ENCODE measurements around the gene TCEA2. TPM values are rescaled to one million over a fixed set of nuclear protein-coding genes. Genes with fewer than 3 reads are reported as not detected.

Gene TCEA2
- total RNA-seq, 4 donors from 2014 or later = 22.8 to 59.0 (median 43.6) TPM

- DNase-seq (ENCODE audit: extremely low spot score) = no peak
- intact Hi-C loops (cut with DNase I) = loop anchor here (5.0 kb wide), 1 partner anchor 38 kb away; the partner anchor contains the start of genes LKAAEAR1 and OPRL1
- Histone ChIP-seq H3K36me3 (no peaks in the 10 kb centered on the region), H3K4me1 (peaks cover 0 to 8% (median 7%) of the 10 kb centered on the region in 4 donors), H3K27ac (replicated peaks in 1 of 4) (no peak overlapping the region), H3K27me3 (peaks cover 0 to 38% (median 5%) of the 10 kb centered on the region in 4 donors), H3K9me3 (no peaks in the 10 kb centered on the region), H3K4me3 (peak overlapping the region in 1 of 4 donors; percentile 30)
- no peak for TF ChIP-seq POLR2AphosphoS5 (IDR thresholded peaks at IDR 0.05)
- no peak for TF ChIP-seq POLR2A (IDR thresholded peaks at IDR 0.05; ENCODE audit: low read depth)
- TF ChIP-seq, protein P1, sequence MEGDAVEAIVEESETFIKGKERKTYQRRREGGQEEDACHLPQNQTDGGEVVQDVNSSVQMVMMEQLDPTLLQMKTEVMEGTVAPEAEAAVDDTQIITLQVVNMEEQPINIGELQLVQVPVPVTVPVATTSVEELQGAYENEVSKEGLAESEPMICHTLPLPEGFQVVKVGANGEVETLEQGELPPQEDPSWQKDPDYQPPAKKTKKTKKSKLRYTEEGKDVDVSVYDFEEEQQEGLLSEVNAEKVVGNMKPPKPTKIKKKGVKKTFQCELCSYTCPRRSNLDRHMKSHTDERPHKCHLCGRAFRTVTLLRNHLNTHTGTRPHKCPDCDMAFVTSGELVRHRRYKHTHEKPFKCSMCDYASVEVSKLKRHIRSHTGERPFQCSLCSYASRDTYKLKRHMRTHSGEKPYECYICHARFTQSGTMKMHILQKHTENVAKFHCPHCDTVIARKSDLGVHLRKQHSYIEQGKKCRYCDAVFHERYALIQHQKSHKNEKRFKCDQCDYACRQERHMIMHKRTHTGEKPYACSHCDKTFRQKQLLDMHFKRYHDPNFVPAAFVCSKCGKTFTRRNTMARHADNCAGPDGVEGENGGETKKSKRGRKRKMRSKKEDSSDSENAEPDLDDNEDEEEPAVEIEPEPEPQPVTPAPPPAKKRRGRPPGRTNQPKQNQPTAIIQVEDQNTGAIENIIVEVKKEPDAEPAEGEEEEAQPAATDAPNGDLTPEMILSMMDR (IDR thresholded peaks at IDR 0.05) = no peak
- TF ChIP-seq EP300 (IDR thresholded peaks at IDR 0.05) = no peak
- 51% methylated on average over 8 of the region's 14 CpGs for WGBS
These were observed 56.8 kb downstream of the TCEA2 start for GRCh38 chr20:64119681-64120341.

- Histone ChIP-seq H3K9me3 (no peaks in the 10 kb centered on the region), H3K4me1 (peaks cover 0 to 8% (median 7%) of the 10 kb centered on the region in 4 donors), H3K27me3 (peaks cover 0 to 43% (median 5%) of the 10 kb centered on the region in 4 donors), H3K27ac (replicated peaks in 1 of 4) (no peak overlapping the region), H3K4me3 (no peak overlapping the region), H3K36me3 (no peaks in the 10 kb centered on the region)
- intact Hi-C loops (cut with DNase I) = loop anchor here (5.0 kb wide), 1 partner anchor 39 kb away; the partner anchor contains the start of genes LKAAEAR1 and OPRL1
- no peak for DNase-seq (ENCODE audit: extremely low spot score)
- 86% methylated on average over 12 of the region's 12 CpGs for WGBS
- no peak for TF ChIP-seq POLR2A (IDR thresholded peaks at IDR 0.05; ENCODE audit: low read depth)
- no peak for TF ChIP-seq EP300 (IDR thresholded peaks at IDR 0.05)
- TF ChIP-seq, protein P1 (IDR thresholded peaks at IDR 0.05) = no peak
- no peak for TF ChIP-seq POLR2AphosphoS5 (IDR thresholded peaks at IDR 0.05)
These were observed 58.6 kb downstream of the TCEA2 start for GRCh38 chr20:64121586-64121985.

Small RNA genes within 50 kb of the gene (small RNA-seq; reads per million reads assigned to genes)
- gene AL355803.1 (0 reads per million in 3 donors), gene MIR6813 (0 reads per million in 3 donors)

Other genes starting within 250 kb of the TCEA2 start
- gene ZBTB46, start 231.9 kb upstream of the TCEA2 start, total RNA-seq = 10 to 100 TPM in 3 of 4 donors, 1 to 10 TPM in 1; 9.6 to 22.8 (median 13.8) TPM
- not detected for gene ABHD16B, start 201.7 kb upstream of the TCEA2 start, total RNA-seq
- gene TPD52L2, start 197.9 kb upstream of the TCEA2 start, total RNA-seq = 100 to 1,000 TPM; 110 to 162 (median 134) TPM
- 10 to 100 TPM; 39.5 to 64.9 (median 53.1) TPM for gene DNAJC5, start 168.1 kb upstream of the TCEA2 start, total RNA-seq
- 10 to 100 TPM; 16.6 to 31.0 (median 24.1) TPM for gene UCKL1, start 106.8 kb upstream of the TCEA2 start, total RNA-seq
- gene ZNF512B, start 93.3 kb upstream of the TCEA2 start, total RNA-seq = 10 to 100 TPM in 2 of 4 donors, 1 to 10 TPM in 2; 7.1 to 17.7 (median 12.1) TPM
- gene SAMD10, start 83.6 kb upstream of the TCEA2 start, total RNA-seq = 10 to 100 TPM in 1 of 4 donors, 1 to 10 TPM in 3; 2.1 to 11.7 (median 4.4) TPM
- 10 to 100 TPM; 46.1 to 64.9 (median 58.7) TPM for gene PRPF6, start 82.1 kb upstream of the TCEA2 start, total RNA-seq
- gene C20orf204, start 27.0 kb upstream of the TCEA2 start, total RNA-seq = 1 to 10 TPM in 1 of 4 donors, under 1 TPM in 3; 0.17 to 1.6 (median 0.32) TPM
- 10 to 100 TPM in 2 of 4 donors, 1 to 10 TPM in 2; 5.6 to 19.0 (median 12.8) TPM for gene SOX18, start 13.6 kb upstream of the TCEA2 start, total RNA-seq
- 10 to 100 TPM; 11.4 to 17.7 (median 12.7) TPM for gene RGS19, start 16.3 kb downstream of the TCEA2 start, total RNA-seq
- gene OPRL1, start 16.9 kb downstream of the TCEA2 start, total RNA-seq = 1 to 10 TPM in 1 of 4 donors, under 1 TPM in 3; 0.42 to 1.4 (median 0.87) TPM
- not detected for gene LKAAEAR1, start 21.2 kb downstream of the TCEA2 start, total RNA-seq
- gene NPBWR2, start 44.4 kb downstream of the TCEA2 start, total RNA-seq = not detected
- gene MYT1, start 101.3 kb downstream of the TCEA2 start, total RNA-seq = not detected
- gene PCMTD2, start 192.6 kb downstream of the TCEA2 start, total RNA-seq = 10 to 100 TPM; 36.5 to 54.8 (median 44.5) TPM

Measured in esophagus muscularis mucosa (tissue), 4 donors.